NCI-H510A (cell line): Measurements from ENCODE around the gene PARD3.
"Not testable (repeated sequence)": the region's sequence is repeated elsewhere in the genome, so short reads cannot be mapped to it uniquely, and the experiment has no call there.

Experiments used
- DNase-seq: peaks from one replicate; lab custom pipeline; 2025; lab: John Stamatoyannopoulos, UW

The PARD3 gene

DNA sequence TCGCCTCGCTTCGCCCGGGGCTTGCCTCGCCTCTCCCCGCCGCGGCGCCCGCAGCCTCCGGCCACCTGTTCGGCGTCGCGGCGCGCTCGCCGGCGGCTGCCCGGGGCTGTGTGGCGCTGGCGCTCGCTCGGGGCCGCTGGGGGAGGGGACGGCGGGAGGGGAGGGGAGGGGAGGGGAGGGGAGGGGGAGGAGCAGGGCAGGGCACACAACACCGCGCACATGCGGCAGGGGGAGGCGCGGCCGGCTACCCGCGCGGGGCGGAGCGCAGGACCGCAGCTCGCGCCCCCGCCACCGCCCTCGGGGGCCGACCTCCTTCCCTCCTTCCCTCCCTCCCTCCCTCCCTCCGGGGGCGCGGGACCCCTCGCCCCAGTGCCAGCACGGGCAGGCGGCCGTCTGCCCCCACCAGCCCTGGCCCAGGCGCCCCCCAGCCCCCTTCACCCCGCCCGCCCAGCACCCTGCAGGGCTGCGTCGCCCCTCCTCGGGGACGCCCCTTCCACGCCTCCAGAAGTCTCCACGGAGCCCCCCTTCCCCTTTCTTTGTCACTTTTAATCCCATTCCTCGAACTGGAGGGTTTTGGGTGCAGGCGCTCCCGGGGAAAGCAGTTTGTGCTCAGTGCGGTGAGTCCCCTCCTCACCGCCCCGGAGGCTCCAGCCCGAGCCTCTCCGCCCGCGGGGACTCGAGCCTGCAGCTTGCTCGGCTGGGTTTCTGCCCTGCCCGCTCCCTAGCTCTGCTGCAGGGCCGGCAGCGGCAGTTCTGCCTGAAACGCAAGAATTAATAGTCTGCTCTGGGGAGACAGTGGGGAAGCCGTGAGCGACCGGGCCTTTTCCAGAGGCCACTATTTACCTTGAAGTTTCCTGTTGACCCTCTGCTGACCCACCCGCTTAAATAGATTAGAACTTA is at the start of gene PARD3:
Gene PARD3, minus strand, starts transcription at position 112 of the 900 bp plus-strand sequence. CDS start 301 bp downstream, outside the sequence.
- peak; percentile 33 for DNase-seq

DNA sequence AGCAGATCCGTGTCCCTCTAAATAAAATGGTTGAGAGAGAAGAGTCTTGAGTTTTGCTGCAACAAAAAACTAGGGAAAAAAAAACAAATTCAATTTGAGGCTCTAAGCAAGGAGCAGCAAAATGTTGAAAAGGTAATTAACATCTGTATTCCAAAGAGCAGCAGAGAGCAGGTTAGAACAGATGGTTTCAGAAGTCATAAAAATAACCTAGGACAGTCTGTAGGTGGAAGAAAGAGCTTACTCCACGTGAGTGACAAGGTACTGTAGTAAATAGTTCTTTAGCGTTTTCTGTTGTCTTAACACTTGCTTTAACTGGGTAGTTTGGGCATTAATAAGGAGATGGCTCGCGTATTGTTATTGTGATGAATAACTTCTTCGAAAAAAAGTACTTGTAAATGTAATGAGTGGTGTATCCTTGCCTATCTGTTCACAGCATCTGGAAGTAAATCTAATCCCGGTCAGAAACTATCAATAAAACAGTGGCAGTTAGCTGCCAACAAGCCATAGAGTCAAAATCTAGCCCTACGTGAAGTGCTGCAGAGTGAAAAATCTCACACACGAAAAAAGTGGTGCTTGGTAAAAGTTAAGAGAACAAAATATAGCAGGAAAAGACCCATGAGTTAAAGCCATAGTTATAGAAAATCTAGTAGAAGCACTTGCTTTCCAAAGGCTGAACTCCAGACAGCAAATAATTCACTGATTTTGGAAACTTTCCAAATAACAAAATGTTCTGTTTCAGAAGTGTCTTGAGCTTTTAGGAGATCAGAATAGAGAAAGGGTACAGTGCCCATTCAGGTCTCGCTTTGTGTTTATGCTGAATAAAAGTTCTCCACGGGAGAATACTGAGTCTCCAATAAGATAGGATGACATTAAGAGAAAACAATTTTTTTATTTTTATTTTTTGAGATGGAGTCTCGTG is 49.3 kb upstream of the PARD3 start:
- DNase-seq: no peak

DNA sequence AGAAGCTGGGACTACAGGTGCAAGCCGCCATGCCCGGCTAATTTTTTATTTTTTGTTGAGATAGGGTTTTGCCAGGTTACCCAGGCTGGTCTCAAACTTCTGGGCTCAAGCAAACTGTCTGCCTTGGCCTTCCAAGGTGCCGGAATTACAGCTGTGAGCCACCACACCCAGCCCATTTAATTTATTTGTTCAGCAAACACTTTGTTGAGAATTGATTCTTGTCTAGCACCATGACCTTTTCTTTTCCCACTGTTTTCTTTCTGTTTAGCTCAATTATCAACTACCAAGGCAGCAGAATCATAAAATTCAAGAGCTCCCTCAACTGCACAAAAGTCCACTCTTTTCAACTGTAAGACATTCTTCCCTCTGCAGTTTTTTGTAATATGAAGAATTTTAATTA is 47.8 kb upstream of the PARD3 start:
- DNase-seq: no peak

DNA sequence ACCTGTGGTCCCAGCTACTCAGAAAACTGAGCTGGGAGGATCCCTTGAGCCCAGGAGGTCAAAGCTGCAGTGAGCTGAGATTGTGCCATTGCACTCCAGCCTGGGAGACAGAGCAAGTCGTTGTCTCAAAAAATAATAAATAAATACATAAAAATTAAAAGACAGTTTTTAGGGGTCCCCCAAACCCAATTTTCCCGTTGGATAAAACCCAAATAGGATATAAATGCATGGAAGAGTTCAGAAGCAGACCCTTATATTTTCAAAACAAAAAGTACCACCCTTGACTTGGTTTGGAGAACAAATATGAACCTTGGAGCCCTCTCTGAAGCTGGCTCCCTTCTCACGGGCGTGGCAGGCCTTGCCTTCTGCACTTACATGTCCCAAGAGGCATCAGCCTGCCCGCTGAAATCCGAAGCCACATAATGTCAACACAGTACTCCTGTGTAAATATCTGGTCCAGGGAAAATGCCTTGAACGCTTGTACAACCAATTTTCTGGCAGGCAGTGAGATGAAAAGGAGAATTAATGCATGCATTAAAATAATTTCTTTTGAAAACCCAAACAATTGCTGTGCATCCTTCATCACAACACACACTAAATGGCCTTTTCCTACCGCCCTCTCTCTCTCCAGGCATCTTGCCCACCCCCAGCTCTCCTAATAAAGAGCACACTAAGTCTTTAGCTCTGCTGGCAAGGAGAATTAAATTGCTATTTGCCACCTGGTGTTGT is 46.4 kb upstream of the PARD3 start:
- DNase-seq: peak; percentile 37

DNA sequence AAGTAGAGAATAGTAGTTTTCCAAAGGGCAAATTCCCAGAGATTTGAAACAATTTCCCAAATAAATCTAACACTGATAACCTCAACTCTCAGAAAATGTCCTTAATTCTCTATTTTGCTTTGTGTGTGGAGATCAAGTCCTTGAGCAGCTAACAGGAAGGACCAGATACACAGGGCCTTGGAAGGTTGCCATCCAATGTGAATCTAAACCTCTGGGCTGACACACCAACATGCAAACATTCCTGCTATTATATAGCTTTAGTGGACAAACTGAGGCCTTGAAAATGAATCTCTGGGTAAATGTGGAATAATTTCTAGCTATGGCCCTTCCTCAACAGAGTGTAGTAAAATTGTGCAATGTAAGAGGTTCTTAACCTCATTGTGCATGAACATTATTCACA is 44.1 kb upstream of the PARD3 start:
- peak; percentile 2 for DNase-seq

DNA sequence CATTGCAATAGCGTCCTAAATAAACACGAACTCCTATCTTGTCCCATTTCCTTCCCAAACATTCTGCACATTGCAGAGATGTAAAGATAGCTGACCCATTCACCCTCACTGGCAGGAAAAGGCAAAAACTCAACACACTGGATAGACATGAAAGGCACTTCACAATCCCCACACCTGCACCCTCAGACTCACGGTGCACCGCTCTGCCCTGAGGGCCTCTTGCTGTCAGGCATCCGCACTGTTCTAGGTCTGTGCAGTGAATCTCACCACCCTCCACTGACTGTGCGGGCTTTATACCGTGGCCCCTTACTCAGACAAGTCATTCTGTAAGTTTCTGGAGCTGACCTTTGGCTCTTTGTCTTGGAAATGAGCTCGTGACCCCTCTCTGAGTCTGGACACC is 42.9 kb upstream of the PARD3 start:
- no peak for DNase-seq

DNA sequence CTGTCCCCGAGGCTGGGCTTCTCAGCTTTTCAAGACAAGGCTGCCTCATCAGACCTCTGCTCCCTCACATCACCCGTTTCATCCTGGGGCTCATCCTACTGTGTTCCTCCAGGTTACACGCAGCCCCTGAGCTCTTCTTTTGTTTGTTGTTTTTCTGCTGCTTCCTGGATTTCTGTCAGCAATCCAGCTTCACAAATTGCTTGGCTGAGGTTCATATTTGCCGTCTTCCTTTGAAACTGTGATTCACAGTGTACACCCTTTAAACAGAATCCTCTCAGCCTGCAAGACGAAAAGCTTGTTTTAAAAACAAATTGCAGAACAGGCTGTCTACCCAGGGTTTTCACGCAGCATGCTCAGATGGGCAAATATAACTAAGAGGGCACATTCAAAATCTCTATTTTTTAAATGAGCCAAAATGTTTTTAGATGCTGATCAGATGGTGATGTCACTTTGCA is 39.1 kb upstream of the PARD3 start:
- DNase-seq: no peak

DNA sequence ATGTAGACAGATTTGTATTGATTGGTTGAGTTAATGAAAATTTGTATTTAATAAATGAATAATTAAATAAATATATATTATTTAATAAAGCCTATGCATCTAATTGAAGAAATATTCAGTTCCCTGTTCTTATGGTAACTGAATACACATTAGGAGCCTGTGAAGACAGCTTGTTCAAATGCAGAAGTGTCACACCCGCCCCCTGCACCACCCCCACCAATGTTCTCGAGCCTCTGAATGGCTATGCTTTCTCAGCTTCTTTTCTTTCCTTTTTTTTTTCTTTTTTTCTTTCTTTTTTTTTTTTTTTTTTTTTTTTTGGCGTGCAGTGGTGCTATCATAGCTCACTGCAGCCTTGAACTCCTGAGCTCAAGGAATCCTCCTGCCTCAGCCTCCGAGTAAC is 38.3 kb upstream of the PARD3 start:
- DNase-seq: no peak

DNA sequence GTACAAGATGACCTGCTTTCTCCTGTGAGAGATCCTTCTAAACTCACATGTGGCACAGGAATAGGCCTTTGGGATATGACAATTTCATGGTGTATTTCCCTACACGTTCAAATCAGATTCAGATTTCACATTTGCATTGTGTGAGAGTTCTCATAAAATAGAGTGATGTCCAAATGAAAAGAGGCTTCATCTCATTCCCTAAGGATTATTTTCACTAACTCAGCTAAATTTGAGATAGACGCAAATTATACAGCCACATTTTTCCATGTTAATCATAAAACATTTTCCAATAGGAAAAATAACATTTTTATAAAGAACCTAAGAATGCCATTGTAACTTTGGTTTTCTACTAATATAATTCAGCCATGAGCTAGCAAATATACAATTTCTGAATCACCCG is 35.5 kb upstream of the PARD3 start:
- DNase-seq: no peak

DNA sequence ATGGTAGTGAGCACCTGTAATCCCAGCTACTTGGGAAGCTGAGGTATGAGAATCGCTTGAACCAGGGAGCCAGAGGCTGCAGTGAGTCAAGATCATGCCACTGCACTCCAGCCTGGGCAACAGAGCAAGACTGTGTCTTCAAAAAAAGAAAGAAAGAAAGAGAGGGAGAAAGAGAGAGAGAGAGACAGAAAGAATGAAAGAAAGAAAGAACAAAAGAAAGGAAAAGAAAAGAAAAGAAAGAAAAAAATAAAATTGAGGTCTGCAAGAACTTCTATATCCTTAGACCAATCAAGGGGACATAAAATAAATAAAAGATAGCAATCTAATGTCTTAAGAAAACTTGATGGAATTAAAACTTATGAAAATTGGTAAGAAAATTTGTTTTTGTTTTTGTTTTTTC is 34.9 kb upstream of the PARD3 start:
- DNase-seq: no peak

DNA sequence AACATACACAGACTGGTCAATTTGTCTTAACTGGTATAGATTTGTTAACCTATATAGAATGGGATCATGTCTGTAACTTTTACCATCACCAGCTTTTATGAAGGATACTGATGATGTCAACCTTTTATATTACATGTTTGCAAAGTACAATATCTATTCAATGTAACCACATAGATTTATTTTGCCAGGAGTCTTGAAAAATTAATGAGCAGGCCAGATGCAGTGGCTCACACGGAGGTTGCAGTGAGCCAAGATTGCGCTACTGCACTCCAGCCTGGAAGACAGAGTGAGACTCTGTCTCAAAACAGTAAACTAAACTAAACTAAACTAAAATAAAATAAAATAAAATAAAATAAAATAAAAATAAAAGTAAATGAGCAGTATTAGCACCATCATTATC is 30.0 kb upstream of the PARD3 start:
- no peak for DNase-seq

DNA sequence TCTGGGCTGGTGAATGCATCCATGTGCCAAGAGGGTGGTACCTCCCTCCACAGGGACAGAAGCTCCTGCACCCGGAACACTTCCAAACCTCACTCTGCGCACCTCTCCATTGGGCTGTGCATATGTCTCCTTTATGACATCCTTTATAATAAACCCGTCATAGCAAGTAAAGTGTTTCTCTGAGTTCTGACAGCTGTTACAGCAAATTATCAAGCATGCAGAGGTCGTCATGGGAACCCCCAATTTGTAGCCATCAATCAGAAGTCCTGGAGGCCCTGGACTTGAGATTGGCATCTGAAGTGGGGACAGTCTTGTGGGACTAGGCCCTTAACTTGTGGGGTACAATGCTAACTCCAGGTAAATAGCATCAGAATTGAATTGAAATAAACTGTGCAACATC is 29.4 kb upstream of the PARD3 start:
- no peak for DNase-seq

DNA sequence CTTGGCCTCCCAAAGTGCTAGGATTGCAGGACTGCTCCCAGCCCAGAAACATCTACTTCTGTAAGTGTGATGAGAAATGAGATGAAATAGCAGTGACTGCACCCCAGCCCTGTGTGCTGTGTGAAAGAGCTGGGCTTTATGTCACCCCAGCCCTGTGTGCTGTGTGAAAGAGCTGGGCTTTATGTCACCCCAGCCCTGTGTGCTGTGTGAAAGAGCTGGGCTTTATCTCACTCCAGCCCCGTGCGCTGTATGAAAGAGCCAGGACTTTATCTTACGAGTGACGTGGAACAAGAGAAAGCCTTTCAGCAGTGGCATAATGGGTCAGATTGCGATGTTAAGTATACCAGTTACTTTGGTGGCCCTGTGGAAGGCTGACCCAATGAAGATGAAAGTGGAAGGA is 28.4 kb upstream of the PARD3 start:
- not testable (repeated sequence) for DNase-seq

DNA sequence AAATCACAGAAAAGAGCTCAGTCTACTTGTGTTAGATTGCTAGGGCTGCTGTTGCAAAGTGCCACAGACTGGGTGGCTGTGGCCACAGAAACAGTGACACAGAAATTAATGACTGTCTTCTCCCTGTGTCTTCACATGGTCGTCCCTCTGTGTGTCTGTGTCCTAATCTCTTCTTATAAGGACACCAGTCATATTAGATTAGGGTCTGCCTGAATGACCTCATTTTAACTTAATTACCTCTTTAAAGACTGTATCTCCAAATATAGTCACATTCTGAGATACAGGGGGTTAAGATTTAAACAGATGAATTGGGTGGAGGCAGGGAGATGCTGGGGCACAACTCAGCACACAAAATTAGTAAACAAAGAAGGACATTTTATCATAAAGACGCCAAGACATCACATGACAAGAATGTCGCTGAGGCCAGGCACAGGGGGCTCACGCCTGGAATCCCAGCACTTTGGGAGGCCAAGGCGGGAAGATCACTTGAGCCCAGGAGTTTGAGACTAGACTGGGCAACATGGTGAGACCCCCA is 23.3 kb upstream of the PARD3 start:
- no peak for DNase-seq

DNA sequence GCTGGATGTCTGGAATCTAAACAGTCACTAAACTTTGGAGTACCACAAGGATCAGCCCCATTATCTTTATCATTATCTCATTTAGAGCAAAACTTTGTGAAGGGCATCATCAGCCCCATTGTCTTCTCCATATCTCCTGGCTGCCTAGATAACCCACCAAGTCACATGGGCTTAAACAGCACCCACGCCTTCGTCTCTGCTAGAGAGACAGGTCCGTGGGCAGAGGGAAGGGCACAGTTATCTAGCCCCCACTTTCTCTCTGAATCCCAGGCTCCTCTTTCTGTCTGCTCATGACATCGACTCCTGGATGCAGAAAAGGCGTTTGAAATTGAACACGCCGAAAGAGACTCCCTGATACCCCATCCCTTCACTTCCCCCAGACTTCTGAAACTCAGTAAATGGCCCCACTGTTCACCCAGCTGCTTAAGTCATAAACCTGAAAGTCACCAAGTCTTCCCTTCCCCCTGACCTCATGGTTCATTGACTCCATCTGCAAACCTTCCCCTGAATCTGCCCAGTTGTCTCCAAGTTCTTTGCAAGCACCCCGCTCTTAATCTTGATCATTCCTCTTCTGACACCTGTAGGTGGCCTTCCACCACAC is 20.9 kb upstream of the PARD3 start:
- DNase-seq: no peak

DNA sequence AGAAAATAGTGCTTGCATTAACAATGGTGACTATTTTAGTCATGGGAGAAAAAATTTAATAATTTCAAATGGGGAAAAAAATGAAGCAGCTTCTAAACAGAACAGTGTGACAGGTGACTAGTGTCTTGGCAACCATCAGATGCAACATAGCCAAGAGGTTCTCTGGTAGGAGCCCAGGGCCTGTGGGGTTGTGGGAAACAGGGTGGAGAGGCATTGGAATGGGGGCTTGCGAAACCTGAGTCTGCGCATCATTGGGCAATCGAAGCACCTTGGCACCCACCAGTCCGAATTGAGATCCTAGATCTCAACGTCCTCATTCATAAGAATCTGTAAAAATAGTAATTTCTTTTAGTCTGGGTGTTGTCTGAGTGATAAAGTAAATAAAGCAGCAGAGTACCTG is 19.2 kb upstream of the PARD3 start:
- DNase-seq: no peak

DNA sequence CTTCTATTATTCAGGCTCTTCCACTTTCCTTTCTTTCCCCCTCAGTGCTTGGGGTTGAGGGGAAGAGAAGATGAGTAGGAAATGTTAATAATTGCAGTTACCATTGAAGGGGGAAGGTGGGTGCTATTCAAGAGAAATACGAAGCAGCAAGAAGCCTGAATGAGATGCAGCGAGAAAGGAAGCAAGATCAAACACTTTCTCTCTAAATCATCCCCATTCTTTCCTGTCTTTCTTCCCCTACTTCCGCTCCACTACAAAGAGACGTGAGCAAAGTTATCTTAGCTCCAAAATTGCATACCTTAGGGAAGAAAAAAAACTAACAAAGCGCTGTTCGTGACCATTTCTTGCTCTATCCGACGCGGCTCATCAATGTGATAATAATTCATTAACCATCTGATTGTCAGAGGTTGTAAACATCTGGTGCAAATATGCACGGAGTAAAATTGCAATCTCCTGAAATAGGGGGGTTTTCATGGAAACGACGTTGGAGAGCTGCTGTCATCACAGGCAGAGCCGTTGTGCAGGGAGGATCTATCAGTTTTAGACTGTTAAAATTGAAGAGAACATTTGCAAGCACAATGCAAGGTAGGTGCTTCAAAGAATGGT is 15.2 kb upstream of the PARD3 start:
- DNase-seq: no peak

DNA sequence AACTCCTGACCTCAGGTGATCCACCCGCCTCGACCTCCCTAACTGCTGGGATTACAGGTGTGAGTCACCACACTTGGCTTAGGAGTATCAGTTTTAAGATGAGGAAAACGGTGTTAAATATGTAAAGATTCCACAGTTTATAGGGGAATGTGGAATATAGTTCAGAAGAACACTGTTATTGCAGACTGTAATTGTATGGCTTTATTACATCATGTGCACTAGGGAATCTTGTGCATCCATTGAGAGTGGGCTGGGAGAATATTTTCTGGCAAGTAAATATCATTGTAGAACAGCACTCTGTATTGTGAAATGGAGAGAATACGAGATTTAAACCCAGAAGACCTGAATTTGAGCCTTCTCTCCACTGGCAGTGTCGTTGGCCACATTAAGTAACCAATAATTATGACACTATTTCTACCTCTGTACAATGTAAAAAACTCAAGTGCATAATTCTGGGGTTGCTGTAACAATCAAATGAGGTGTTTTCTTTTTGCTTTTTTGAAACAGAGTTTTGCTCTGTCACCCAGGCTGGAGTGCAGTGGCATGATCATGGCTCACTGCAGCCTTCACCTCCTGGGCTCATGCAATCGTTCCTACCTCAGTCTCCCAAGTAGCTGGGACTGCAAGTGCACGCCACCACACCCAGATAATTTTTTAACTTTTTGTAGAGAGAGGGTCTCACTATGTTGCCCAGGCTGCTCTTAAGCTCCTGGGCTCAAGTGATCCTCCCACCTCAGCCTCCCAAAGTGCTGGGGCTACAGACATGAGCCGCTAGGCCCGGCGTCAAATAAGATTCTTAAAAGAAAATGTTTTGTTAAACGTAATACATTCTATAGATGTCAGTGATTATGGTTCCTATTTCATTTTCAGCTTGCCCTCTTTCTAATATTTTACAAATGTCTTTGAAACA is 12.0 kb upstream of the PARD3 start:
- no peak for DNase-seq

DNA sequence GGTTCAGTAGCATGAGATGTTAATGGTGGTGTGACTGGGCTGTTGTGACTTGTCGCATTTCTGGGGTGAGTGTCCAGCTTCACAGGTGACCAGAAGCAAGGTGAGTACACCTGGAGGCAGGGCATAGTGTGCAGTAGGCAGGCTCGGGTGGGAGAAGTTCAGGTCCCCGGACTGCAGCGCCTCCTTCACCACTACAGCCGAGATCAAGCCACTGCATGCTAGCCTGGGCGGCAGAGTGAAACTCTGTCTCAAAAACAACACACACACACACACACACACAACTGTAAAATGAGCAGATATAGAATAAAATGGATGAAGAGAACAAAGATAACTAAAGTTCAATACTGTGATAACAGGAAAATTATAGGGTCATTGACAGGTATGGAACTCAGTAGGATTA is 11.1 kb upstream of the PARD3 start:
- DNase-seq: no peak

DNA sequence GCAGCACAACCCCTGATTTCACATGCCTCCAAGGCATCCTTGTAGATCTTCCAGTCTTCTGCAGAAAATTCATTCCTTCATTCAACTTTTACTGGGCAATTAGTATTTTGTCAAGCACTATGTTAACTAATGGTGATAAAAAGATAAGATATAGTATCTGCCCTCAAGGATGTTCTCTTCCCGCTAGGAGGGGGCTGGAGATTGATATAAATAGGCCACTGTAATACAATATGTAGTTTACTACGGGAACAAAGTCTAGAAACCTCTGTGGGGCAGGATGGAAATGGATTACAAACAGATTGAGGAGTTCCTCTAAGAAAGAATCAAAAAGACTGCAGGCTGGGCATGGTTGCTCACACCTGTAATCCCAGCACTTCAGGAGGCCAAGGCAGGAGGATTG is 10.3 kb upstream of the PARD3 start:
- DNase-seq: no peak
